Activated T-helper 1 cell treated with anti-CD3 and anti-CD28 coated beads, Interleukin-2, amount 50 U/mL, for 16 hours (primary cell): ENCODE results near the gene LARP1.

Experiments
- DNase-seq, 2 donors: peaks; one replicate each; pipeline ENCODE4 v3.0.0-alpha.2; 2020; ENCODE audit warnings: low read depth in 1 of 2, low spot score in 1 of 2

LARP1 gene

GRCh38 chr5:154788212-154788611 is 33.0 kb downstream of the LARP1 start:
- no peak for DNase-seq

- no peak for DNase-seq
Observed at GRCh38 chr5:154791535-154791934, 36.4 kb downstream of the LARP1 start.

- DNase-seq: no peak
Observed at GRCh38 chr5:154793599-154794524, 38.7 kb downstream of the LARP1 start.

- DNase-seq: no peak
Observed at GRCh38 chr5:154794525-154795234, 39.5 kb downstream of the LARP1 start.

GRCh38 chr5:154795235-154795596 is 40.0 kb downstream of the LARP1 start:
- DNase-seq: no peak

- DNase-seq: no peak
Observed at GRCh38 chr5:154797762-154798161, 42.6 kb downstream of the LARP1 start.

GRCh38 chr5:154800582-154800981 is 45.4 kb downstream of the LARP1 start:
- DNase-seq: no peak

GRCh38 chr5:154801083-154801482 is 45.9 kb downstream of the LARP1 start:
- no peak for DNase-seq

GRCh38 chr5:154802050-154802449 is 46.9 kb downstream of the LARP1 start:
- DNase-seq: no peak

GRCh38 chr5:154806176-154806575 is 51.0 kb downstream of the LARP1 start:
- no peak for DNase-seq

- no peak for DNase-seq
Observed at GRCh38 chr5:154811239-154811638, 56.1 kb downstream of the LARP1 start.

GRCh38 chr5:154811653-154812465 is 56.7 kb downstream of the LARP1 start:
- peak; percentile 30 to 42 for DNase-seq

- DNase-seq: no peak
Observed at GRCh38 chr5:154813158-154813557, 58.0 kb downstream of the LARP1 start.

GRCh38 chr5:154813736-154814135 is 58.6 kb downstream of the LARP1 start:
- DNase-seq: no peak

GRCh38 chr5:154815025-154815424 is 59.8 kb downstream of the LARP1 start:
- DNase-seq: no peak

GRCh38 chr5:154815684-154816247 is 60.6 kb downstream of the LARP1 start:
- DNase-seq: no peak

GRCh38 chr5:154816891-154817492 is 61.8 kb downstream of the LARP1 start:
- DNase-seq: no peak

- DNase-seq: no peak
Observed at GRCh38 chr5:154817815-154818214, 62.6 kb downstream of the LARP1 start.

- no peak for DNase-seq
Observed at GRCh38 chr5:154818471-154819116, 63.4 kb downstream of the LARP1 start.

- DNase-seq: no peak
Observed at GRCh38 chr5:154819546-154819945, 64.4 kb downstream of the LARP1 start.
